ENCODE results near the gene GNAS.
A peak's percentile ranks its signal among the peaks of the same experiment; 100 is the strongest.

GNAS gene

GRCh38 chr20:58874469-58874868 is 22.0 kb downstream of the GNAS start:
- H3K9me3 ChIP-seq (ENCODE audit: insufficient read depth, low read depth, low read length) = no peaks in the 10 kb centered on the region
- WGBS = 95% methylated on average over 1 of the region's 1 CpG
- no peak overlapping the region for H3K4me3 ChIP-seq (ENCODE audit: low read length)
- no peak overlapping the region for H3K9ac ChIP-seq (ENCODE audit: low read depth, low read length)
- no peaks in the 10 kb centered on the region for H3K27me3 ChIP-seq (ENCODE audit: insufficient read depth, low read length)
- H3K27ac ChIP-seq (ENCODE audit: low read depth, low read length) = no peak overlapping the region
- no peaks in the 10 kb centered on the region for H3K36me3 ChIP-seq (ENCODE audit: insufficient read depth, low read length)
- H3K4me1 ChIP-seq (ENCODE audit: insufficient read depth, low read length) = peaks cover 40% of the 10 kb centered on the region

GRCh38 chr20:58875111-58875510 is 22.6 kb downstream of the GNAS start:
- 71% methylated on average over 3 of the region's 3 CpGs for WGBS
- Histone ChIP-seq H3K27me3 (ENCODE audit: insufficient read depth, low read length) (no peaks in the 10 kb centered on the region), H3K9me3 (ENCODE audit: insufficient read depth, low read depth, low read length) (no peaks in the 10 kb centered on the region), H3K4me1 (ENCODE audit: insufficient read depth, low read length) (peaks cover 40% of the 10 kb centered on the region), H3K4me3 (ENCODE audit: low read length) (no peak overlapping the region), H3K36me3 (ENCODE audit: insufficient read depth, low read length) (no peaks in the 10 kb centered on the region), H3K9ac (ENCODE audit: low read depth, low read length) (no peak overlapping the region), H3K27ac (ENCODE audit: low read depth, low read length) (no peak overlapping the region)

- no peak overlapping the region for H3K27ac ChIP-seq (ENCODE audit: low read depth, low read length)
- H3K36me3 ChIP-seq (ENCODE audit: insufficient read depth, low read length) = no peaks in the 10 kb centered on the region
- no peaks in the 10 kb centered on the region for H3K9me3 ChIP-seq (ENCODE audit: insufficient read depth, low read depth, low read length)
- no peak overlapping the region for H3K4me3 ChIP-seq (ENCODE audit: low read length)
- H3K9ac ChIP-seq (ENCODE audit: low read depth, low read length) = no peak overlapping the region
- H3K27me3 ChIP-seq (ENCODE audit: insufficient read depth, low read length) = no peaks in the 10 kb centered on the region
- peaks cover 40% of the 10 kb centered on the region for H3K4me1 ChIP-seq (ENCODE audit: insufficient read depth, low read length)
- WGBS = 83% methylated on average over 12 of the region's 12 CpGs
These were observed 23.1 kb downstream of the GNAS start for GRCh38 chr20:58875541-58876134.

GRCh38 chr20:58876437-58876836 is 23.9 kb downstream of the GNAS start:
- Histone ChIP-seq H3K9me3 (ENCODE audit: insufficient read depth, low read depth, low read length) (no peaks in the 10 kb centered on the region), H3K27ac (ENCODE audit: low read depth, low read length) (no peak overlapping the region), H3K4me1 (ENCODE audit: insufficient read depth, low read length) (peaks cover 40% of the 10 kb centered on the region), H3K4me3 (ENCODE audit: low read length) (no peak overlapping the region), H3K27me3 (ENCODE audit: insufficient read depth, low read length) (no peaks in the 10 kb centered on the region), H3K36me3 (ENCODE audit: insufficient read depth, low read length) (no peaks in the 10 kb centered on the region), H3K9ac (ENCODE audit: low read depth, low read length) (no peak overlapping the region)
- 75% methylated on average over 6 of the region's 7 CpGs for WGBS

- no peaks in the 10 kb centered on the region for H3K27me3 ChIP-seq (ENCODE audit: insufficient read depth, low read length)
- 35% methylated on average over 11 of the region's 11 CpGs for WGBS
- H3K4me3 ChIP-seq (ENCODE audit: low read length) = no peak overlapping the region
- no peaks in the 10 kb centered on the region for H3K36me3 ChIP-seq (ENCODE audit: insufficient read depth, low read length)
- H3K9ac ChIP-seq (ENCODE audit: low read depth, low read length) = 0 out of 2 replicates have a peak overlapping the region, but pooled peaks have one; percentile 17
- H3K27ac ChIP-seq (ENCODE audit: low read depth, low read length) = peak overlapping the region; percentile 53; the same call in 1 of the 2 replicates
- H3K9me3 ChIP-seq (ENCODE audit: insufficient read depth, low read depth, low read length) = no peaks in the 10 kb centered on the region
- H3K4me1 ChIP-seq (ENCODE audit: insufficient read depth, low read length) = peaks cover 42% of the 10 kb centered on the region
These were observed 24.8 kb downstream of the GNAS start for GRCh38 chr20:58877050-58877975.

GRCh38 chr20:58877976-58878360 is 25.5 kb downstream of the GNAS start:
- Histone ChIP-seq H3K9me3 (ENCODE audit: insufficient read depth, low read depth, low read length) (no peaks in the 10 kb centered on the region), H3K27me3 (ENCODE audit: insufficient read depth, low read length) (no peaks in the 10 kb centered on the region), H3K9ac (ENCODE audit: low read depth, low read length) (0 out of 2 replicates have a peak overlapping the region, but pooled peaks have one; percentile 17), H3K4me3 (ENCODE audit: low read length) (no peak overlapping the region), H3K27ac (ENCODE audit: low read depth, low read length) (peak overlapping the region; percentile 53; the same call in 1 of the 2 replicates), H3K4me1 (ENCODE audit: insufficient read depth, low read length) (peaks cover 49% of the 10 kb centered on the region), H3K36me3 (ENCODE audit: insufficient read depth, low read length) (no peaks in the 10 kb centered on the region)
- WGBS = 57% methylated on average over 4 of the region's 4 CpGs

GRCh38 chr20:58878399-58878798 is 25.9 kb downstream of the GNAS start:
- no peaks in the 10 kb centered on the region for H3K27me3 ChIP-seq (ENCODE audit: insufficient read depth, low read length)
- H3K9me3 ChIP-seq (ENCODE audit: insufficient read depth, low read depth, low read length) = no peaks in the 10 kb centered on the region
- no peak overlapping the region for H3K4me3 ChIP-seq (ENCODE audit: low read length)
- H3K27ac ChIP-seq (ENCODE audit: low read depth, low read length) = peak overlapping the region; percentile 53; the same call in 1 of the 2 replicates
- 81% methylated on average over 3 of the region's 4 CpGs for WGBS
- no peaks in the 10 kb centered on the region for H3K36me3 ChIP-seq (ENCODE audit: insufficient read depth, low read length)
- peaks cover 53% of the 10 kb centered on the region for H3K4me1 ChIP-seq (ENCODE audit: insufficient read depth, low read length)
- H3K9ac ChIP-seq (ENCODE audit: low read depth, low read length) = no peak overlapping the region

- 94% methylated on average over 1 of the region's 1 CpG for WGBS
- Histone ChIP-seq H3K27ac (ENCODE audit: low read depth, low read length) (no peak overlapping the region), H3K4me3 (ENCODE audit: low read length) (no peak overlapping the region), H3K9ac (ENCODE audit: low read depth, low read length) (no peak overlapping the region), H3K4me1 (ENCODE audit: insufficient read depth, low read length) (peaks cover 52% of the 10 kb centered on the region), H3K36me3 (ENCODE audit: insufficient read depth, low read length) (peaks cover 7% of the 10 kb centered on the region; the same call in 1 of the 2 replicates), H3K9me3 (ENCODE audit: insufficient read depth, low read depth, low read length) (no peaks in the 10 kb centered on the region), H3K27me3 (ENCODE audit: insufficient read depth, low read length) (no peaks in the 10 kb centered on the region)
These were observed 27.9 kb downstream of the GNAS start for GRCh38 chr20:58880441-58880840.

- Histone ChIP-seq H3K9me3 (ENCODE audit: insufficient read depth, low read depth, low read length) (no peaks in the 10 kb centered on the region), H3K36me3 (ENCODE audit: insufficient read depth, low read length) (peaks cover 7% of the 10 kb centered on the region; the same call in 1 of the 2 replicates), H3K4me3 (ENCODE audit: low read length) (no peak overlapping the region), H3K27ac (ENCODE audit: low read depth, low read length) (no peak overlapping the region), H3K4me1 (ENCODE audit: insufficient read depth, low read length) (peaks cover 45% of the 10 kb centered on the region), H3K9ac (ENCODE audit: low read depth, low read length) (no peak overlapping the region), H3K27me3 (ENCODE audit: insufficient read depth, low read length) (no peaks in the 10 kb centered on the region)
- WGBS = 90% methylated on average over 8 of the region's 9 CpGs
These were observed 28.7 kb downstream of the GNAS start for GRCh38 chr20:58880994-58881752.

- 90% methylated on average over 5 of the region's 5 CpGs for WGBS
- peaks cover 7% of the 10 kb centered on the region; the same call in 1 of the 2 replicates for H3K36me3 ChIP-seq (ENCODE audit: insufficient read depth, low read length)
- H3K4me1 ChIP-seq (ENCODE audit: insufficient read depth, low read length) = peaks cover 30% of the 10 kb centered on the region
- H3K27ac ChIP-seq (ENCODE audit: low read depth, low read length) = peak overlapping the region; percentile 74
- peak overlapping the region; percentile 28; the same call in 1 of the 2 replicates for H3K4me3 ChIP-seq (ENCODE audit: low read length)
- no peaks in the 10 kb centered on the region for H3K27me3 ChIP-seq (ENCODE audit: insufficient read depth, low read length)
- peak overlapping the region; percentile 57 for H3K9ac ChIP-seq (ENCODE audit: low read depth, low read length)
- H3K9me3 ChIP-seq (ENCODE audit: insufficient read depth, low read depth, low read length) = no peaks in the 10 kb centered on the region
These were observed 30.2 kb downstream of the GNAS start for GRCh38 chr20:58882704-58883089.
